ENCODE data around the gene FURIN.

DNA sequence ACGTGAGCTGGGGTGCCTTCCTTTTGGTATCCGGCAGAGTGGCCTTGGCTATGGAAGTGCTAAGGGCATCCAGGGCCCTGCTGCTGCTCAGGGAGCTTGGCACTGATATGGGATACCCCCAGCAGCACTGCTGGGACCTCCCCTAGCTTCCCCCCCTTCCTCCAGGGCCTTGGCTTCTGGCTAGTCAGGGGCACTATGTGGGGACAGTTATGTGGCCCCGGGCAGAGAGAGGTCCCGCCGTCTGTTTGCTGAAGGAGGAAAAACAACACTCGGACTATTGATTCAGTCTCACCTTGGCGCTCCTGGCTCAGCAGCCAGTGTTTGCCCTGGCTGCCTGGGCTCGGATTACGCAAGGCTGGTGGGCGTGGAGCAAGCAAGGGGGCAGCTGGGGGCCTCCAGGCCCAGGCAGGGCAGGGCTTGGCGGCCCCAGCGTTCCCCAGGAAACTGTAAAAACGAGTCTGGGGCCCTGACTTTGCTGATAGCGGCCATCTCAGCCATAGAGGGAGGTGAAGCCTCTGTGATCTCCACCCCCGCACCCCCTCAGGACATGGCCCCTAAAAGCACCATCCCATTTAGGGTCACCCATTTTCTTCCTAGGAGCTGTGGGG lies 5.7 kb downstream of the FURIN start:
- TF ChIP-seq ESRRA (IDR thresholded peaks at IDR 0.05; ENCODE audit: borderline replicate concordance, low read depth) (no peak), POLR2A (conservative IDR thresholded peaks at IDR 0.05) (no peak), ZNF232 (CRISPR knock-in tag; IDR thresholded peaks at IDR 0.05) (no peak), ZBED1 (IDR thresholded peaks at IDR 0.05) (no peak), ZFP36 (IDR thresholded peaks at IDR 0.05; ENCODE audit: low read depth, low read length, partially characterized antibody) (no peak)
- TF ChIP-seq, protein P1, sequence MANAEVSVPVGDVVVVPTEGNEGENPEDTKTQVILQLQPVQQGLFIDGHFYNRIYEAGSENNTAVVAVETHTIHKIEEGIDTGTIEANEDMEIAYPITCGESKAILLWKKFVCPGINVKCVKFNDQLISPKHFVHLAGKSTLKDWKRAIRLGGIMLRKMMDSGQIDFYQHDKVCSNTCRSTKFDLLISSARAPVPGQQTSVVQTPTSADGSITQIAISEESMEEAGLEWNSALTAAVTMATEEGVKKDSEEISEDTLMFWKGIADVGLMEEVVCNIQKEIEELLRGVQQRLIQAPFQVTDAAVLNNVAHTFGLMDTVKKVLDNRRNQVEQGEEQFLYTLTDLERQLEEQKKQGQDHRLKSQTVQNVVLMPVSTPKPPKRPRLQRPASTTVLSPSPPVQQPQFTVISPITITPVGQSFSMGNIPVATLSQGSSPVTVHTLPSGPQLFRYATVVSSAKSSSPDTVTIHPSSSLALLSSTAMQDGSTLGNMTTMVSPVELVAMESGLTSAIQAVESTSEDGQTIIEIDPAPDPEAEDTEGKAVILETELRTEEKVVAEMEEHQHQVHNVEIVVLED (CRISPR knock-in tag; IDR thresholded peaks at IDR 0.05) = no peak
- TF ChIP-seq, protein P2, sequence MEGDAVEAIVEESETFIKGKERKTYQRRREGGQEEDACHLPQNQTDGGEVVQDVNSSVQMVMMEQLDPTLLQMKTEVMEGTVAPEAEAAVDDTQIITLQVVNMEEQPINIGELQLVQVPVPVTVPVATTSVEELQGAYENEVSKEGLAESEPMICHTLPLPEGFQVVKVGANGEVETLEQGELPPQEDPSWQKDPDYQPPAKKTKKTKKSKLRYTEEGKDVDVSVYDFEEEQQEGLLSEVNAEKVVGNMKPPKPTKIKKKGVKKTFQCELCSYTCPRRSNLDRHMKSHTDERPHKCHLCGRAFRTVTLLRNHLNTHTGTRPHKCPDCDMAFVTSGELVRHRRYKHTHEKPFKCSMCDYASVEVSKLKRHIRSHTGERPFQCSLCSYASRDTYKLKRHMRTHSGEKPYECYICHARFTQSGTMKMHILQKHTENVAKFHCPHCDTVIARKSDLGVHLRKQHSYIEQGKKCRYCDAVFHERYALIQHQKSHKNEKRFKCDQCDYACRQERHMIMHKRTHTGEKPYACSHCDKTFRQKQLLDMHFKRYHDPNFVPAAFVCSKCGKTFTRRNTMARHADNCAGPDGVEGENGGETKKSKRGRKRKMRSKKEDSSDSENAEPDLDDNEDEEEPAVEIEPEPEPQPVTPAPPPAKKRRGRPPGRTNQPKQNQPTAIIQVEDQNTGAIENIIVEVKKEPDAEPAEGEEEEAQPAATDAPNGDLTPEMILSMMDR (IDR thresholded peaks at IDR 0.05 in 2 of 3, conservative IDR thresholded peaks at IDR 0.05 in 1 of 3; ENCODE audit: insufficient read depth in 2 of 3, low read depth in 1 of 3, low read length in 3 of 3) = no peak

Measured in K562 (cell line).